Smooth muscle cell (in vitro differentiated cells): ENCODE data around the gene HLA-DRB1. TPM values are rescaled to one million over a fixed set of nuclear protein-coding genes. Genes with fewer than 3 reads are reported as not detected.

Experiments
- DNase-seq: peaks from one replicate; lab custom pipeline; 2025; ENCODE audit not compliant: unreplicated experiment; lab: John Stamatoyannopoulos, UW
- H2AFZ ChIP-seq: fragments of 200-600 bp; sonication (generic); 2 replicates; pipeline ENCODE4 v1.6.0; 2016; ENCODE audit warnings: antibody characterized with exemption, low read depth, mild to moderate bottlenecking
- H3F3A ChIP-seq: fragments of 200-600 bp; sonication (generic); 2 replicates; pipeline ENCODE4 v1.6.0; 2017; ENCODE audit warnings: antibody characterized with exemption, low read depth
- H3K27ac ChIP-seq: fragments of 200-600 bp; sonication (generic); 2 replicates; pipeline ENCODE4 v1.5.1; 2016; ENCODE audit warnings: low read depth, mild to moderate bottlenecking
- H3K27me3 ChIP-seq: fragments of 200-600 bp; sonication (generic); 2 replicates; pipeline ENCODE4 v1.6.1; 2016; ENCODE audit warnings: low read depth, mild to moderate bottlenecking
- H3K36me3 ChIP-seq: fragments of 200-600 bp; sonication (generic); 2 replicates; pipeline ENCODE4 v1.5.1; 2016; ENCODE audit warnings: low read depth
- H3K4me1 ChIP-seq: fragments of 200-600 bp; sonication (generic); 2 replicates; pipeline ENCODE4 v1.5.1; 2016; ENCODE audit warnings: low read depth
- H3K4me2 ChIP-seq: fragments of 200-600 bp; sonication (generic); 2 replicates; pipeline ENCODE4 v1.6.0; 2016; ENCODE audit warnings: mild to moderate bottlenecking
- H3K4me3 ChIP-seq: fragments of 200-600 bp; sonication (generic); 2 replicates; pipeline ENCODE4 v1.5.1; 2016; ENCODE audit warnings: mild to moderate bottlenecking
- H3K79me2 ChIP-seq: fragments of 200-600 bp; sonication (generic); 2 replicates; pipeline ENCODE4 v1.6.0; 2016; ENCODE audit warnings: low read depth, mild to moderate bottlenecking
- H3K9ac ChIP-seq: fragments of 200-600 bp; sonication (generic); 2 replicates; pipeline ENCODE4 v1.6.0; 2016; ENCODE audit warnings: low read depth
- H3K9me3 ChIP-seq: fragments of 200-600 bp; sonication (generic); replicated peaks from 2 replicates; pipeline ENCODE4 v1.5.1; 2016; ENCODE audit warnings: low read depth
- H4K20me1 ChIP-seq: fragments of 200-600 bp; sonication (generic); 2 replicates; pipeline ENCODE4 v1.6.0; 2016; ENCODE audit warnings: low read depth
- CTCF ChIP-seq: fragments of 200-600 bp; sonication (generic); IDR thresholded peaks from 2 replicates; pipeline ENCODE4 v1.5.1; 2017; ENCODE audit warnings: borderline replicate concordance, mild to moderate bottlenecking, antibody characterized with exemption; ENCODE audit not compliant: insufficient read depth, poor library complexity, severe bottlenecking
- WGBS: methylation state at CpG from one replicate; pipeline ENCODE4 v1.1.7; 2016; ENCODE audit warnings: low lambda C conversion rate; 5-methylcytosine and 5-hydroxymethylcytosine counted together
- polyA plus RNA-seq: library from polyadenylated mRNA; unstranded; fragments of >200 nt; fragmentation: Nextera tagmentation; extraction: Ambion mirVana; gene quantifications from 2 replicates; pipeline ENCODE4 v1.2.1, GENCODE V29; 2016
- total RNA-seq: library from RNA; depleted of rRNA; stranded (reverse); fragments of >200 nt; gene quantifications from 2 replicates; pipeline ENCODE4 v1.2.3, GENCODE V29; 2014

Gene HLA-DRB1
- total and polyA plus RNA-seq, 2 experiments from 2014 or later, result 28.5 to 32.9 TPM

DNA sequence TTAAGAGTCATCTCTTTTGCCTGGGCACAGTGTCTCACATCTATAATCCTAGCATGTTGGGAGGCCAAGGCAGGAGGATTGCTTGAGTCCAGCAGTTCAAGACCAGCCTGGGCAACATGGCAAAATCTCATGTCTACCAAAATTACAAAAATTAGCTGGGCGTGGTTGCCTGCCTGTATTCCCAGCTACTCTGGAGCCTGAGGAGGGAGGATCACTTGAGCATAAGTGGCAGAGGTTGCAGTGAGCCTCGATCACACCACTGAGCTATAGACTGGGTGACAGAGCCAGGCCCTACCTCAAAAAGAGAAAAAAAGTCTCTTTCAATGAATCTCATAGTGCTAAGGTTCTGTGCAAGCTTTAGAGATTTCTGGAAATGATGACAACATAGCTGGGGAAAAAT, 1.5 kb downstream of the HLA-DRB1 start:
- no peak overlapping the region for H3K4me2 ChIP-seq
- H3K36me3 ChIP-seq, result no peaks in the 10 kb centered on the region
- WGBS, result 88% methylated on average over 2 of the region's 2 CpGs
- H3K79me2 ChIP-seq, result no peaks in the 10 kb centered on the region
- no peak for DNase-seq
- no peaks in the 10 kb centered on the region for H3F3A ChIP-seq
- TF ChIP-seq CTCF, result no peak
- no peaks in the 10 kb centered on the region for H3K9me3 ChIP-seq
- no peak overlapping the region for H3K9ac ChIP-seq
- no peak overlapping the region for H2AFZ ChIP-seq
- no peaks in the 10 kb centered on the region for H4K20me1 ChIP-seq
- H3K27ac ChIP-seq, result no peak overlapping the region
- no peak overlapping the region for H3K4me3 ChIP-seq
- H3K4me1 ChIP-seq, result no peaks in the 10 kb centered on the region
- no peaks in the 10 kb centered on the region for H3K27me3 ChIP-seq

DNA sequence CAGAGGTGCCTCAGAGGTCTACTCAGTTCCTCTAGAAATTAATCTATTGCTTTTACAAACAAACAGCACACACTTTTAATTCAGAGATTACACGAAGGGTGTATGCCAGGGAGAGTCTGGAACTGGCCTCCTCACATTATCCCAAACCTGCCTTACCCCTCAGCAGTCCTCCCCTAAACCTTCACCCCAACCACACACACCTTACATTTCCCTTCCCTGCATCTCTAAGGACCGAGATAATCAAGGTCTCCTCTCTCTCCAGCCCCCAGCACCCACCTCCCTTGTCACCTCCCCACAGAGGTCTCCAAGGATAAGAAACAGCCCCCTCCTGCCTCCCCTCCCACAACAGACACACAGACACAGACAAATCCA, 6.1 kb downstream of the HLA-DRB1 start:
- no peak for DNase-seq
- no peaks in the 10 kb centered on the region for H3K36me3 ChIP-seq
- peak overlapping the region; percentile 94 for H2AFZ ChIP-seq
- H3K4me3 ChIP-seq, result peak overlapping the region; percentile 53
- H3F3A ChIP-seq, result no peaks in the 10 kb centered on the region
- WGBS, result 12% methylated on average over 2 of the region's 2 CpGs
- TF ChIP-seq CTCF, result no peak
- peak overlapping the region; percentile 37 for H3K9ac ChIP-seq
- H3K4me2 ChIP-seq, result peak overlapping the region; percentile 84
- H3K27ac ChIP-seq, result peak overlapping the region; percentile 21
- H3K79me2 ChIP-seq, result no peaks in the 10 kb centered on the region
- no peaks in the 10 kb centered on the region for H3K4me1 ChIP-seq
- H4K20me1 ChIP-seq, result no peaks in the 10 kb centered on the region
- H3K27me3 ChIP-seq, result no peaks in the 10 kb centered on the region
- no peaks in the 10 kb centered on the region for H3K9me3 ChIP-seq

GRCh38 chr6:32581315-32582095, 8.1 kb downstream of the HLA-DRB1 start:
- H3K79me2 ChIP-seq, result no peaks in the 10 kb centered on the region
- H3K27me3 ChIP-seq, result no peaks in the 10 kb centered on the region
- H3F3A ChIP-seq, result no peaks in the 10 kb centered on the region
- H3K4me1 ChIP-seq, result no peaks in the 10 kb centered on the region
- H3K36me3 ChIP-seq, result no peaks in the 10 kb centered on the region
- no peaks in the 10 kb centered on the region for H4K20me1 ChIP-seq
- TF ChIP-seq CTCF, result no peak
- H3K4me2 ChIP-seq, result peak overlapping the region; percentile 3
- H3K4me3 ChIP-seq, result no peak overlapping the region
- H3K27ac ChIP-seq, result peak overlapping the region; percentile 43
- 81% methylated on average over 8 of the region's 8 CpGs for WGBS
- no peaks in the 10 kb centered on the region for H3K9me3 ChIP-seq
- no peak for DNase-seq
- no peak overlapping the region for H2AFZ ChIP-seq
- no peak overlapping the region for H3K9ac ChIP-seq

GRCh38 chr6:32580593-32580992, 9.1 kb downstream of the HLA-DRB1 start:
- H3K4me2 ChIP-seq, result no peak overlapping the region
- TF ChIP-seq CTCF, result no peak
- H4K20me1 ChIP-seq, result no peaks in the 10 kb centered on the region
- no peak overlapping the region for H2AFZ ChIP-seq
- H3K4me3 ChIP-seq, result no peak overlapping the region
- no peak for DNase-seq
- no peaks in the 10 kb centered on the region for H3F3A ChIP-seq
- no peaks in the 10 kb centered on the region for H3K4me1 ChIP-seq
- no peak overlapping the region for H3K27ac ChIP-seq
- no peak overlapping the region for H3K9ac ChIP-seq
- H3K36me3 ChIP-seq, result no peaks in the 10 kb centered on the region
- no peaks in the 10 kb centered on the region for H3K79me2 ChIP-seq
- 92% methylated on average over 4 of the region's 4 CpGs for WGBS
- H3K9me3 ChIP-seq, result no peaks in the 10 kb centered on the region
- no peaks in the 10 kb centered on the region for H3K27me3 ChIP-seq
